GM12801 (cell line): ENCODE measurements around the gene CLEC10A.

ENCODE experiments used
- CTCF ChIP-seq: IDR thresholded peaks from one replicate; pipeline ENCODE4 v1.5.1; 2011; ENCODE audit warnings: control low read depth; ENCODE audit not compliant: insufficient read length; ENCODE audit errors: extremely low read depth

CLEC10A gene

GRCh38 chr17:7027335-7027734, 52.7 kb downstream of the CLEC10A start:
- TF ChIP-seq CTCF = no peak

- TF ChIP-seq CTCF = no peak
Measured at GRCh38 chr17:7026471-7027115, 53.5 kb downstream of the CLEC10A start.

- no peak for TF ChIP-seq CTCF
Measured at GRCh38 chr17:7025245-7025644, 54.8 kb downstream of the CLEC10A start.
